GM18870 (cell line): ENCODE measurements around the gene ABHD12.
"Not testable (repeated sequence)": the region's sequence is repeated elsewhere in the genome, so short reads cannot be mapped to it uniquely, and the experiment has no call there.

ENCODE experiments used
- ATAC-seq: cut with Tn5 transposase; IDR thresholded peaks from one replicate; pipeline ENCODE4 v1.9.1; 2021; ENCODE audit warnings: moderate library complexity; ENCODE audit not compliant: unreplicated experiment

Gene ABHD12

GRCh38 chr20:25355011-25355595 lies 35.5 kb downstream of the ABHD12 start:
- no peak for ATAC-seq

DNA sequence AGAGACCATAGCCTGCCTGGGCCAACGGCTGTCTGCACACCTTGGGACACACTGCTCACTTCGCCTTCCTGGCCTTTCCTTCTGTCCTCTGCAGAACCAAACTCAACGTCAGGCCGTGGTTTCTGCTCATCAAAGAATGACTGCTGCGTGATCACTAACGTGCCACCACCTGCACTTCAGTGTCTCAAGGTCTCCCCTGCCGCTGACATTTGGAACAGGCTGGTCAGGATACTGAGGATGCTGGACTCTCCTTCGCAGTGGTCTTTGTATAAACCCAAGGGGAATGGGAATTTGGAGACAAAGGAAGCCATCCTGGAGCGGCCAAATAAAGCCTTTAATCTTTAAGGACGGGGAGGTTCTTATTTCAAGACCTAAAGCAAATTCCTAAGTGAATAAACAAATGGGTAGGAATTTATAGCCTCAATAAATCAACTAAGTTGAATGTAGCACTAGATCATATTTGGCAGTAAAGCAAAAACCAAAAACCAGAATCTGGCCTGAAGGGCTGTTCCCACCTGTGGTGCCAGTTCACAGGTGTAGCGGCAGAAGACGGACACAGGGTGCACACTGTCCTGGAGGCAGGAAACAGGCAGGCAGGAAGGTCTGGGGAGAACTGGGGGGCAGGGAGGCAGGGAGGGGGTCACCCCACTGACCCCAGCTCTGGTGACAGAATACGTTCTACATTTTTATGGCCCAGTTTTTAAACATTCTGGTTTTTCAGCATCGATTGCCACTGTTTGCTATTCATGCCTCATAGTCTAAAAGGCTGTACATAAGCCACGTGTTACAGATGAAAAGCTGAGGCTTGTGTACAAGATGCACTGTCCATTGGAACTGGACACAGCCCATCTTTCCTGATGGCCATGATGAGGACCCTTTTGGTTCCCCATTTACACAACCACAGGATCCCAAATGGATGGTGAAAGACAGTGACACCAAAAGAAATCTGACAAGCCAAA lies 36.6 kb downstream of the ABHD12 start:
- ATAC-seq = no peak

DNA sequence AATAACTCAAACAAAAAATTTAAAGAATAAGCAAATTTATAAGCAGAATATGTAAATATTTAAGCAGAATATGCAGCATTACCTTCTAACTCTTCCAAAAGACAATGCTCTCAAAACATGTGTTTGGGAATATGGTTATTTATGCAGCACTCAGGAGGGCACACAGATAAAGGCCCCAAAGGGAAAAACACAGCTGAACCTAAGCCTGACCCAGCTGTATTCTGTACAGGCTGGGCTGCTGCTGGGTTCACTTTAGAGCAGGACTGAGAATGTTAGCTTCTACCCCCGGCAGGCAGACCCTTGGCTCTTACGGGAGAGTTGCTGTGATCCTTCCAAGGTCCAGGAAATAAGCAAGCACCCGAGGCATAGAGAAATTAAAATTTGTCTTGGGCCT lies 37.3 kb downstream of the ABHD12 start:
- no peak for ATAC-seq

GRCh38 chr20:25352746-25353145 lies 37.9 kb downstream of the ABHD12 start:
- ATAC-seq = no peak

- no peak for ATAC-seq
Measured at GRCh38 chr20:25351024-25351360, 39.6 kb downstream of the ABHD12 start.

GRCh38 chr20:25346349-25346748 lies 44.3 kb downstream of the ABHD12 start:
- ATAC-seq = no peak

- ATAC-seq = no peak
Measured at GRCh38 chr20:25345721-25346120, 44.9 kb downstream of the ABHD12 start.

- no peak for ATAC-seq
Measured at GRCh38 chr20:25344634-25345033, 46.0 kb downstream of the ABHD12 start.

GRCh38 chr20:25341716-25342680 lies 48.6 kb downstream of the ABHD12 start:
- no peak for ATAC-seq

DNA sequence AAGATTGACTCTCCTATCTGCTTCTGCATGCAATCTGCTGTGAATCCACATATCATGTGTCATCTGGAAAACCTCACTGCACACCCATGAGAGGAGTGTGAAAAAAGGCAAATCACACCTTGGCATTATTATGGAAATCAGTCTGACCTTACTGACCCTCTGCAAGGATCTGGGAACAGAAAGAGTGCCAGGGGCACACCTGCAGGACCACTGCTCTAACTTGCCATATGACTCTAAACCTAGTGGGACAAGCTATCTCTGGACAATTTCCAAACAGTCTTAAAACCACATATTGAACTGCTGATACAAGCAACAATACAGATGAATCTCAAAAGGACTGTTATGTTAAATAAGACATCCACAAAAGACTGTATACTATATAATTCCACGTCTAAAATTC lies 50.3 kb downstream of the ABHD12 start:
- no peak for ATAC-seq

GRCh38 chr20:25339608-25340007 lies 51.0 kb downstream of the ABHD12 start:
- ATAC-seq = no peak

- no peak for ATAC-seq
Measured at GRCh38 chr20:25338112-25339023, 52.3 kb downstream of the ABHD12 start.

- ATAC-seq = no peak
Measured at GRCh38 chr20:25336561-25337422, 53.8 kb downstream of the ABHD12 start.

- ATAC-seq = not testable (repeated sequence)
Measured at GRCh38 chr20:25334972-25335371, 55.7 kb downstream of the ABHD12 start.

DNA sequence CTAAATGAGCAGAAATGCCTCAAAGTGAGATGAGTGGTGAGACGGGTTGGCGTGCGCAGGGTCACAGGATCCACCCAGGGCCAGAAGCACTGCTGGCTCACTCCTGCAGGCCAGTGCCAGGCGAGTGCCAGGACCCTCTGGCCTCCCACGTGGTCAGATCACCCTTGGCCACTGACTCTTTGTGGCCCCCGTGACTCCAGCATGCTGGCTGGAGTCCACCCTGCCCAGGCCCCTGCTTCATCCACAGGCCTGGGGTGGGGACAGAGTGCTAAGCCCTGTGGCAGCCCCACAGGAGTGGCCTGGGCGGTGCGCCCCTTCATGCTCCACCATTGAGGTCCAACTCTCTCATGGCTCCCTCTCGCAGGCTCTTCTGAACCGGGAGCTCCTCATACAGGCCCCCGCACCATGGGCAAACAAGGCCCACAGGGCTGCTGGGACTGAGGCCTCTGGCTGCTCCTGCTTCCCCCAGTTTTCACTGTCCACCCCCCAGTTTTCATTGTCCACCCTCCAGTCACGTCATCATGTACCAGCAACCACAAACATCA lies 61.6 kb downstream of the ABHD12 start:
- ATAC-seq = no peak

DNA sequence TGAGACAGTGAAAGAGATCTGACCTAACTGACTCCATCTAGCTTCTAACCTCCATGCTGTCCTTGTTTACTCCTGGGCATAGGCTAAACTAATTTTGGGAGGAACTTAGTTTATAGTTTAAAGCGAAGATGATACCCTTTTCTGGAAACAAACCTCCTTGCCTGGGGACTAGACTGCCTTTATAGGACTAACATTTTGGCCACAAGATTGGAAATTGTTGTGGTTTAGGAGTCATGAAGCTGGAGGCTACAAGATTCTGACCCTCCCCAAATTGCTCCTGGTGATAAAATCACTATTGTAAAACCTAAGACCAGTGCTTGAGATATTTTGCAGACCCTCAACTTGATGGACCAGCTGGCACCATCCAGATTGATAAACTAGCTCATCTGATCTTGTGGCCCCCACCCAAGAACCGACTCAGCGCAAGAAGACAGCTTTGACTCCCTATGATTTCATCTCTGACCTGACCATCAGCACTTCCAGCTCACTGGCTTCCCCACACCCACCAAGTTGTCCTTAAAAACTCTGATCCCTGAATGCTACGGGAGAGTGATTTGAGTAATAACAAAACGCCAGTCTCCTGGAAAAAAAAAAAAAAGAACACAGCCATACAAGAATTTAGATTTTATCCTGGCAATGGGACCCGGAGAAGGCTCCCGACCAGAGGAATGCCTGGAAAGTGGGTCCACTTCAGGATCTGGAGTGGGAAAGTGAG lies 63.0 kb downstream of the ABHD12 start:
- ATAC-seq = no peak

- ATAC-seq = no peak
Measured at GRCh38 chr20:25325997-25326396, 64.6 kb downstream of the ABHD12 start.

DNA sequence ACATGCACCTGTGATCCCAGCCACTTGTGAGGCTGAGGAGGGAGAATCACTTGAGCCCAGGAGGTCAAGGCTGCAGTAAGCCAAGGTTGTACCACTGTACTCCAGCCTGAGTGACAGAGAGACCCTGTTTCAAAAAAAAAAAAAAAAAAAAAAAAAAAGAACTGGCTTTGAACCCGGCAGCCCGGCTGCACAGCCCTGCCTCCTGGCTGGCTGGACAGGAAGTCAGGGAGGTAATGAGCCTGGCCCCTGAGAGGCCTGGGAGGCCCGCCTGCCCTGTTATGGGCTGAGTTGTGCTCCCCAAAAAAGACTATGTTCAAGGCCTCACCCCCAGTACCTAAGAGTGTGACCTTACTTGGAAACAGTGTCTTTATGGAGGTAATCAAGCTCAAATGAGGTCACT lies 65.6 kb downstream of the ABHD12 start:
- no peak for ATAC-seq
